Measurements from ENCODE around the gene MGAT5. TPM values are rescaled to one million over a fixed set of nuclear protein-coding genes. Genes with fewer than 3 reads are reported as not detected.

MGAT5 gene
- polyA plus RNA-seq, 6 donors from 2014 or later = 9.7 to 41.3 (median 29.6) TPM

GRCh38 chr2:134425724-134426496 is 172.0 kb downstream of the MGAT5 start:
- no peaks in the 10 kb centered on the region for H3K27me3 Mint-ChIP-seq
- peak overlapping the region in 5 of 6 donors; percentile 17 to 98 (median 63) for H3K27ac Mint-ChIP-seq
- DNase-seq = no peak
- peak overlapping the region in 1 of 8 donors; percentile 61 for H3K4me3 Mint-ChIP-seq
- peaks cover 0 to 4% (median 4%) of the 10 kb centered on the region in 3 donors for H3K4me1 Mint-ChIP-seq
- no peak for ATAC-seq (ENCODE audit: low read depth in 2 of 2)
- H3K36me3 Mint-ChIP-seq = peaks cover 36 to 38% of the 10 kb centered on the region in 2 donors
- no peaks in the 10 kb centered on the region for H3K9me3 Mint-ChIP-seq

GRCh38 chr2:134426721-134427120 is 172.8 kb downstream of the MGAT5 start:
- ATAC-seq (ENCODE audit: low read depth in 2 of 2) (no peak), DNase-seq (no peak)
- peaks cover 0 to 4% (median 4%) of the 10 kb centered on the region in 3 donors for H3K4me1 Mint-ChIP-seq
- H3K27me3 Mint-ChIP-seq = no peaks in the 10 kb centered on the region
- peak overlapping the region in 4 of 6 donors; percentile 13 to 91 (median 44) for H3K27ac Mint-ChIP-seq
- no peaks in the 10 kb centered on the region for H3K9me3 Mint-ChIP-seq
- H3K4me3 Mint-ChIP-seq = no peak overlapping the region
- H3K36me3 Mint-ChIP-seq = peaks cover 40 to 46% of the 10 kb centered on the region in 2 donors

GRCh38 chr2:134429886-134430285 is 176.0 kb downstream of the MGAT5 start:
- peaks cover 31 to 63% of the 10 kb centered on the region in 2 donors for H3K36me3 Mint-ChIP-seq
- H3K27ac Mint-ChIP-seq = peak overlapping the region in 1 of 6 donors; percentile 49
- peaks cover 4 to 10% (median 8%) of the 10 kb centered on the region in 3 donors for H3K4me1 Mint-ChIP-seq
- H3K9me3 Mint-ChIP-seq = no peaks in the 10 kb centered on the region
- DNase-seq (no peak), ATAC-seq (ENCODE audit: low read depth in 2 of 2) (no peak)
- no peaks in the 10 kb centered on the region for H3K27me3 Mint-ChIP-seq
- no peak overlapping the region for H3K4me3 Mint-ChIP-seq

- H3K36me3 Mint-ChIP-seq = peaks cover 31 to 72% of the 10 kb centered on the region in 2 donors
- H3K27ac Mint-ChIP-seq = peak overlapping the region in 3 of 6 donors; percentile 3 to 9 (median 9)
- peaks cover 4 to 15% (median 9%) of the 10 kb centered on the region in 3 donors for H3K4me1 Mint-ChIP-seq
- H3K4me3 Mint-ChIP-seq = no peak overlapping the region
- no peaks in the 10 kb centered on the region for H3K9me3 Mint-ChIP-seq
- DNase-seq (no peak), ATAC-seq (ENCODE audit: low read depth in 2 of 2) (no peak)
- H3K27me3 Mint-ChIP-seq = no peaks in the 10 kb centered on the region
Measured at GRCh38 chr2:134431838-134432434, 178.1 kb downstream of the MGAT5 start.

GRCh38 chr2:134432435-134432883 is 178.6 kb downstream of the MGAT5 start:
- ATAC-seq (ENCODE audit: low read depth in 2 of 2) = no peak
- H3K9me3 Mint-ChIP-seq = no peaks in the 10 kb centered on the region
- peak overlapping the region in 2 of 6 donors; percentile 3 to 37 for H3K27ac Mint-ChIP-seq
- H3K36me3 Mint-ChIP-seq = peaks cover 26 to 68% of the 10 kb centered on the region in 2 donors
- H3K4me3 Mint-ChIP-seq = no peak overlapping the region
- peaks cover 4 to 15% (median 9%) of the 10 kb centered on the region in 3 donors for H3K4me1 Mint-ChIP-seq
- no peaks in the 10 kb centered on the region for H3K27me3 Mint-ChIP-seq
- no peak for DNase-seq

- H3K4me3 Mint-ChIP-seq = peak overlapping the region in 1 of 8 donors; percentile 5
- H3K4me1 Mint-ChIP-seq = peaks cover 4 to 15% (median 9%) of the 10 kb centered on the region in 3 donors
- ATAC-seq (ENCODE audit: low read depth in 2 of 2) (no peak), DNase-seq (no peak)
- peak overlapping the region in 4 of 6 donors; percentile 37 to 92 (median 57) for H3K27ac Mint-ChIP-seq
- H3K9me3 Mint-ChIP-seq = no peaks in the 10 kb centered on the region
- peaks cover 24 to 58% of the 10 kb centered on the region in 2 donors for H3K36me3 Mint-ChIP-seq
- no peaks in the 10 kb centered on the region for H3K27me3 Mint-ChIP-seq
Measured at GRCh38 chr2:134433469-134433868, 179.6 kb downstream of the MGAT5 start.

- DNase-seq (no peak), ATAC-seq (ENCODE audit: low read depth in 2 of 2) (no peak)
- Mint-ChIP-seq H3K36me3 (peaks cover 24 to 53% of the 10 kb centered on the region in 2 donors), H3K27me3 (no peaks in the 10 kb centered on the region), H3K27ac (peak overlapping the region in 3 of 6 donors; percentile 37 to 92 (median 57)), H3K4me3 (peak overlapping the region in 2 of 8 donors; percentile 5 to 41), H3K4me1 (peaks cover 3 to 15% (median 9%) of the 10 kb centered on the region in 3 donors), H3K9me3 (no peaks in the 10 kb centered on the region)
Measured at GRCh38 chr2:134433979-134434378, 180.1 kb downstream of the MGAT5 start.

- H3K27ac Mint-ChIP-seq = peak overlapping the region in 2 of 6 donors; percentile 8 to 17
Measured at GRCh38 chr2:134435505-134435904, 181.6 kb downstream of the MGAT5 start.

GRCh38 chr2:134435936-134436335 is 182.1 kb downstream of the MGAT5 start:
- no peaks in the 10 kb centered on the region for H3K9me3 Mint-ChIP-seq
- peak overlapping the region in 5 of 6 donors; percentile 8 to 79 (median 64) for H3K27ac Mint-ChIP-seq
- ATAC-seq (ENCODE audit: low read depth in 2 of 2) (no peak), DNase-seq (no peak)
- H3K4me1 Mint-ChIP-seq = peaks cover 0 to 16% (median 12%) of the 10 kb centered on the region in 3 donors
- no peaks in the 10 kb centered on the region for H3K27me3 Mint-ChIP-seq
- H3K4me3 Mint-ChIP-seq = no peak overlapping the region
- H3K36me3 Mint-ChIP-seq = peaks cover 28 to 53% of the 10 kb centered on the region in 2 donors

More at GRCh38 chr2:134435505-134435904, 181.6 kb downstream of the MGAT5 start:
- Mint-ChIP-seq H3K9me3 (no peaks in the 10 kb centered on the region), H3K4me3 (no peak overlapping the region), H3K27me3 (no peaks in the 10 kb centered on the region), H3K36me3 (peaks cover 31 to 55% of the 10 kb centered on the region in 2 donors), H3K4me1 (peaks cover 0 to 15% (median 12%) of the 10 kb centered on the region in 3 donors)
- DNase-seq (no peak), ATAC-seq (ENCODE audit: low read depth in 2 of 2) (no peak)

- H3K9me3 Mint-ChIP-seq = no peaks in the 10 kb centered on the region
- peak overlapping the region in 2 of 6 donors; percentile 47 to 79 for H3K27ac Mint-ChIP-seq
- DNase-seq (no peak), ATAC-seq (ENCODE audit: low read depth in 2 of 2) (no peak)
- H3K4me3 Mint-ChIP-seq = peak overlapping the region in 2 of 8 donors; percentile 3 to 9
- H3K36me3 Mint-ChIP-seq = peaks cover 25 to 50% of the 10 kb centered on the region in 2 donors
- no peaks in the 10 kb centered on the region for H3K27me3 Mint-ChIP-seq
- H3K4me1 Mint-ChIP-seq = peaks cover 0 to 18% (median 12%) of the 10 kb centered on the region in 3 donors
Measured at GRCh38 chr2:134436706-134437105, 182.8 kb downstream of the MGAT5 start.

GRCh38 chr2:134438371-134438770 is 184.5 kb downstream of the MGAT5 start:
- Mint-ChIP-seq H3K4me3 (no peak overlapping the region), H3K27me3 (no peaks in the 10 kb centered on the region), H3K4me1 (peaks cover 0 to 21% (median 12%) of the 10 kb centered on the region in 3 donors), H3K9me3 (no peaks in the 10 kb centered on the region), H3K36me3 (peaks cover 25 to 40% of the 10 kb centered on the region in 2 donors), H3K27ac (peak overlapping the region in 3 of 6 donors; percentile 75 to 81 (median 76))
- no peak for DNase-seq
- no peak for ATAC-seq (ENCODE audit: low read depth in 2 of 2)

- Mint-ChIP-seq H3K27ac (peak overlapping the region in 3 of 6 donors; percentile 57 to 89 (median 72)), H3K4me1 (peaks cover 0 to 6% (median 4%) of the 10 kb centered on the region in 3 donors), H3K27me3 (no peaks in the 10 kb centered on the region), H3K4me3 (no peak overlapping the region), H3K9me3 (no peaks in the 10 kb centered on the region), H3K36me3 (peaks cover 15 to 20% of the 10 kb centered on the region in 2 donors)
- DNase-seq (no peak), ATAC-seq (ENCODE audit: low read depth in 2 of 2) (no peak)
Measured at GRCh38 chr2:134440336-134440909, 186.6 kb downstream of the MGAT5 start.
